Measurements from ENCODE around the gene FYN.

The FYN gene

DNA sequence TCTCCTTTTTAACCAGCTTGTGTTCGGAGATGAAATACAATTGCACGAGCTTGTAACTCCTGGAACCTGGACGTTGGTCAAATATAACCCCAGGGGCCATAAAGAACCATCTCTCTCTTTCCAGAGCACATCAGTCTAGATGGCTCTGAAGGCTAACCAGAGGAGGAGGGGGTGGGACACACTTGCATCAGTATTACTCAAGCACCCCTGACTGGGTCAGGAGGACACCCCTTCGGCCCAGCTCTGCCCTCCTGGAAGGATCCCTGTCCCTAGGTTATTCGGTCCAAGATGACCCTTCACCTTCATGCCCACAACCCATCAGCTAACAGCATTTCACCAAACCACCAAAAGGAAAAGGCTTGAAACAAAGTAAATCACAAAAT lies 67.1 kb downstream of the FYN start:
- DNase-seq = no peak

DNA sequence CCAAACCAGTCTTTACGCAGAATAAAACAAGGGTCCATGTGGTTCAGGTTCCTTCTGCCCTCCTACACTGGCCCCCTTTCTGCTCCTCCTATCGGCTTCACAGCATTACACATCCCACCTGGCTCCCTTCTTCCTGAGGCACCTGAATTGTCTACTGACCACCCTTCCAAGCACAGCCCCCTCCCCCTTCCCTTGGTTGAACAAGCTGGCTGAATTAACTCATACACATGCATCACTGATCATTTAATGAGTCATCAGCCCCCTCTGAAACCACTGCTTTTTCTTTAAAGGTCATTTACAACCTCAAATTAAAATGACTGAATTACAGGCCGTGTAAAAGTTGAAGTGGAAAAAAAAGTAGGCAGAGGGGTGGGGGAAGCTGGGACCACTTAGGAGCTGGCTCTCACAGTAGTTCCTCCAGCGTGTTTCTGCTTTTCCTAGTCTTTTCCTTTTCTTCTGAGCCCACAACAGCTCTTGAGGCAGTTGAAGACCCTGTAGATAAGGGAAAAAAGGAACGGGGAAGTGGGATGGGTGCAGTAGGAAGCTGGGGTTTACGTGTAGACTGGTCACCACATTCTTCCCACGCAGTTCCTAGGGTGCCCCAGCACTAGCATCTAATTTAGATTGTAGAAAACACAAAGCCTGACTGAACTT lies 67.6 kb downstream of the FYN start:
- peak; percentile 80 for DNase-seq

GRCh38 chr6:111804627-111805235 lies 68.5 kb downstream of the FYN start:
- DNase-seq = peak; percentile 68

- DNase-seq = no peak
Measured at GRCh38 chr6:111803804-111804203, 69.4 kb downstream of the FYN start.

DNA sequence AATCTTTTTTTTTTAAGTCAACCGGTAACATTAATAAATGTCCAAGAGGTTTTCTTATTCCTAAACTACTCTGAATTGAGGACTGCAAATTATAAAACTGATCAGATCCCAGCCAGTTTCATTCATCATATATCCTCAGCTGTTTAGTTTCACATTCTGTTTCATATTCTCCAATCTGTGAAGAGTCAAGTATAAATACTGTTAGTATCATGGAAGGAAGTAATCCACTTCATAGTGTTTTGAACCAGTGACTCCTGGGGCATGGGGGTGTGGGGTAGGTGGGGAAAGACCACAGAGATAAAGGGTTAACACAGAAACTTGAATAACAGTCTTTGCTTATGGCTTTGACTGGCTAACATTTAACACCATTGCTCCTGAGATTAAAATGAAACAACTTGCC lies 69.9 kb downstream of the FYN start:
- no peak for DNase-seq

DNA sequence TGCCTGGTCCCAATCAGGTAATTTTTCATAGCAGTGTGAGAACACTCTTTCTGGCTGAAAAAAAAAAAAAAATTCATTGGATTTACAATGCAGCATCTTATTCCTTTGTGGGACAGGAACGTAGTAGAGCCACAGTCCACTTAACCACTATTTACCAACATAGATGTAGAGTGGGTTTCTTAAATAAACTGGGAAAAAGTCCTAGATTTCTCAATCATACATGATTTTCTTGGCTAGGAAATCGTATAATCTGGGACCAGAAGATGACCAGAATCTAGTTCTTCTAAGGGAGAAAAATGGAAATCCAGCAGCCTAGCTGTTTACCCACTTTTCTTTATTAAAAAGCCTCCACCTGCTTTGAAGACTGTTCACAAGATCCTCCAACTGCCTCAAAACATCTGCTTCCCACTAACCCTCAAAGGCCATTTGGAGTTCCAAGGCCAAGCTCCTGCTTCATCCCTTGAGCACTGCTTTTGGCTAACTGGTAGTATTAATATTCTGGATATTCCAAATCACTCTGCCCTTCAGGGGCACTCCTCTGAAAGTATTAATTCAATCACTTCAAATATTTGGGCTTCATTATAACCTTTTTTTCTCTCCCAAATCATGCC lies 70.4 kb downstream of the FYN start:
- no peak for DNase-seq

GRCh38 chr6:111802015-111802414 lies 71.2 kb downstream of the FYN start:
- DNase-seq = no peak

GRCh38 chr6:111800821-111801220 lies 72.4 kb downstream of the FYN start:
- DNase-seq = peak; percentile 61

DNA sequence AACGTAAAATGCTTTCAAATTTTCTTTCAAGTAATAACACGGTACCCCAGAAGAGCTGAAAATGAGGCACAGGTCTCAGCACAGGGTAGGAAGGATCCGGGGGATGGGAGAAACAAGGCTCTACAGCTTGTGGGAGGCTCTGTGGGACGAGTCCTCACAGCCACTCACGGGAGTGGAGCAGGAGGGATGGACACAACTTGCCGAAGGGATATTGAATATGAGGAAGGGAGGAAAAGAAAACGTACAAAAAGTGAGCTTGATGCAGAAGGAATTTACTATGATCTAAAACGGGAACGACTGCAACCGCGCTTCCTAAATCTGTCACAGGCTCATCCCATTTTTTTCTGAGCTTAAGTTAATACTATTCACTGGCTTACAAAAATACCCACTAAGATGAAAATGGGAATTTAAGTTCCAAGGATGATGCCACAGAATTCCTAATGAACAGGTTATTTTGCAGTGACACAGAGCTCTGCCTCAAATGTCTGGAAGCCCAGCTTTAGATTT lies 72.9 kb downstream of the FYN start:
- no peak for DNase-seq

GRCh38 chr6:111799576-111800258 lies 73.5 kb downstream of the FYN start:
- no peak for DNase-seq

DNA sequence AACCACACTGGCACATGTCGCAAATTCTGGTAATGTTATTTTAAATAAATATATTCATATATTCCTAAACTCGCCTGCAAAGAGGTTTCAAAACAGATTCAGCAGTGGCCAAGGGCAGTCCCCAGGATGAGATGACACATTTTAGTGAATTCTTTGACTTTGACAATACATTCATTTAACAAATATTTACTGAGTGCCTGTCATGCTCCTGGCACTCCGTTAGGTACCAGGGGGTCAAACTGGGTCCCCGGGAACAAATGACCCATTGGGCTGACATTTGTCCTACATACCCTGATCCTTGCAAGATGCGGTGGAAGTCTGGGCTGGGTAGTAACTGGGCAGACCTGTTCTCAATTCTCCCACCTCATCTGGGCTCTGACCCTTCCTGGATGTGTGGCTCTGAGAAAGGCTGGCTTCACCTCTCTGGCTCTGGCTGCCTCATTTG lies 74.9 kb downstream of the FYN start:
- no peak for DNase-seq

DNA sequence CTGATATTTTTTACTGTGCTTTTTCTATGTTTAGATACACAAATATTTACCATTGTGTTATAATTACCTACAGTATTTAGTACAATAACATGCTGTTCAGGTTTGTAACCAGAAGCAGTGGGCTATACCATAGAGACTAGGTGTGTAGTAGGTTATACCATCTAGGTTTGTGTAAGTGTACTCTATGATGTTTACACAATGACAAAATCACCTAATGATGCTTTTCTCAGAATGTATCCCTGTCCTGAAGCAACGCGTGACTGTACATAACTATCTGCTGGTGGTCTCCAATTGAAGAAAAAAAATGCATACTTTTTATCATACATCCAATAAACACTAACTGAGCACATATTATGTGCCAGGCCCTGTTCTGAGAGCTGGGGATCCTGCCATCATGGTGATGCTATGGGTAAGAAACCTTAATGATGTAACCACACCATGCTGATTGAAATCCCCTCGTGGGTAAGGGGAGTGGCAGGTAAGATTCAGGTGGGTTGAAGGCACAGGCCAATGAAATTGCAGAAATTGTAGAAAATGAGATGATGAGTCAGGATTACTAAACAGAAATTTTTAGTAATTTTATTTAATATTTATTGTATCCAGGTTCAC lies 76.8 kb downstream of the FYN start:
- no peak for DNase-seq

- no peak for DNase-seq
Measured at GRCh38 chr6:111795558-111795957, 77.7 kb downstream of the FYN start.

DNA sequence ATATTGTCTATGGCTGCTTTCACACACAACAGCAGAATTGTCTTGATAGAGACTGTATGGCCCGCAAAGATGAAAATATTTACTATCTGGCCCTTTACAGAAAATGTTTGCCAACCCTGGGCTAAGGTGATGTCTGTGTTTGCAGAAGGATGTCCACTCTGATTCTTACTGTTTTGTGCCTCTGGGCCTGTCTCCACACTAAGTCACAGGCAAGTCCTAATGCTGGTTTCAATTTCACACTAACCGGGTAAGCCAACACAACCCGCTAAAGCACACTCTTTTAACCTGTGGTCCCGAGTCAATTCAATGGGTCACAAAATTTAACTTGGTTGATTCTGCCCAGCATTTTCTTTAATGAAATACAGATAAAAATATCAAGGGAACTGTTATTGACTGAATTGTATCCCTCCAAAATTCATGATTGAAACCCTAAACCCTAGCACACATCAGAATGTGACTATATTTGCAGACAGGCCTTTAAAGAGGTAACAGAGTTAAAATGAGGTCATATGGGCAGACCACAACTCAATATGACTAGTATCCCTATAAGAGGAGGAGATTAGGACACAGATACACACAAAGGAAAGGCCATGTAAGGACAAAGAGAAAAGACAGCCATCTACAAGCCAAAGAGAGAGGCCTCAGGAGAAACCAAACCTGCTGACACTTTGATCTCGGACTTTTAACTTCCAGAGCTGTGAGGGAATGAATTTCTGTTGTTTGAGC lies 78.4 kb downstream of the FYN start:
- DNase-seq = no peak

GRCh38 chr6:111794300-111794699 lies 79.0 kb downstream of the FYN start:
- no peak for DNase-seq

- no peak for DNase-seq
Measured at GRCh38 chr6:111793711-111794111, 79.5 kb downstream of the FYN start.

GRCh38 chr6:111792914-111793700 lies 80.1 kb downstream of the FYN start:
- DNase-seq = no peak

GRCh38 chr6:111792241-111792640 lies 81.0 kb downstream of the FYN start:
- no peak for DNase-seq

DNA sequence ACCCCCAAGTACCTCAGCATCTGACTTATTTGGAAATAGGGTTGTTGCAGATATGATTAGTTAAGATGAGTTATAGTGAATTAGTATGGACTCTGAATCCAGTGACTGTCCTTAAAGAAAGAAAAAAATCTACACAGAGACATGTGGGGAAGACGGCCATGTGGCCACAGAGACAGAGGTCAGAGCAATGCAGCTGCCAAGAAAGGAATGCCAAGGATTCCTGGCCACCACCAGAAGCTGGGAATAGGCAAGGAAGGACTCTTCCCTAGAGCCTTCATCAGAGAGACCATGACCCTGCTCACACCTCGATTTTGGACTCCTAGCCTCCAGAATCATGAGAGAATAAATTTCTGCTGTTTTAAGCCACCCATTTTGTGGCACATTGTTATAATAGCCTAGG lies 81.8 kb downstream of the FYN start:
- no peak for DNase-seq

GRCh38 chr6:111789598-111789997 lies 83.7 kb downstream of the FYN start:
- DNase-seq = no peak
